GM21737 (cell line): ENCODE data around the gene MED1.
A peak's percentile ranks its signal among the peaks of the same experiment; 100 is the strongest.
"Not testable (repeated sequence)": the region's sequence is repeated elsewhere in the genome, so short reads cannot be mapped to it uniquely, and the experiment has no call there.

Source experiments
- ATAC-seq: cut with Tn5 transposase; IDR thresholded peaks from one replicate; pipeline ENCODE4 v1.9.1; 2021; ENCODE audit warnings: mild to moderate bottlenecking, moderate library complexity; ENCODE audit not compliant: unreplicated experiment

Gene MED1, protein sequence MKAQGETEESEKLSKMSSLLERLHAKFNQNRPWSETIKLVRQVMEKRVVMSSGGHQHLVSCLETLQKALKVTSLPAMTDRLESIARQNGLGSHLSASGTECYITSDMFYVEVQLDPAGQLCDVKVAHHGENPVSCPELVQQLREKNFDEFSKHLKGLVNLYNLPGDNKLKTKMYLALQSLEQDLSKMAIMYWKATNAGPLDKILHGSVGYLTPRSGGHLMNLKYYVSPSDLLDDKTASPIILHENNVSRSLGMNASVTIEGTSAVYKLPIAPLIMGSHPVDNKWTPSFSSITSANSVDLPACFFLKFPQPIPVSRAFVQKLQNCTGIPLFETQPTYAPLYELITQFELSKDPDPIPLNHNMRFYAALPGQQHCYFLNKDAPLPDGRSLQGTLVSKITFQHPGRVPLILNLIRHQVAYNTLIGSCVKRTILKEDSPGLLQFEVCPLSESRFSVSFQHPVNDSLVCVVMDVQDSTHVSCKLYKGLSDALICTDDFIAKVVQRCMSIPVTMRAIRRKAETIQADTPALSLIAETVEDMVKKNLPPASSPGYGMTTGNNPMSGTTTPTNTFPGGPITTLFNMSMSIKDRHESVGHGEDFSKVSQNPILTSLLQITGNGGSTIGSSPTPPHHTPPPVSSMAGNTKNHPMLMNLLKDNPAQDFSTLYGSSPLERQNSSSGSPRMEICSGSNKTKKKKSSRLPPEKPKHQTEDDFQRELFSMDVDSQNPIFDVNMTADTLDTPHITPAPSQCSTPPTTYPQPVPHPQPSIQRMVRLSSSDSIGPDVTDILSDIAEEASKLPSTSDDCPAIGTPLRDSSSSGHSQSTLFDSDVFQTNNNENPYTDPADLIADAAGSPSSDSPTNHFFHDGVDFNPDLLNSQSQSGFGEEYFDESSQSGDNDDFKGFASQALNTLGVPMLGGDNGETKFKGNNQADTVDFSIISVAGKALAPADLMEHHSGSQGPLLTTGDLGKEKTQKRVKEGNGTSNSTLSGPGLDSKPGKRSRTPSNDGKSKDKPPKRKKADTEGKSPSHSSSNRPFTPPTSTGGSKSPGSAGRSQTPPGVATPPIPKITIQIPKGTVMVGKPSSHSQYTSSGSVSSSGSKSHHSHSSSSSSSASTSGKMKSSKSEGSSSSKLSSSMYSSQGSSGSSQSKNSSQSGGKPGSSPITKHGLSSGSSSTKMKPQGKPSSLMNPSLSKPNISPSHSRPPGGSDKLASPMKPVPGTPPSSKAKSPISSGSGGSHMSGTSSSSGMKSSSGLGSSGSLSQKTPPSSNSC (N-terminal part only)

DNA sequence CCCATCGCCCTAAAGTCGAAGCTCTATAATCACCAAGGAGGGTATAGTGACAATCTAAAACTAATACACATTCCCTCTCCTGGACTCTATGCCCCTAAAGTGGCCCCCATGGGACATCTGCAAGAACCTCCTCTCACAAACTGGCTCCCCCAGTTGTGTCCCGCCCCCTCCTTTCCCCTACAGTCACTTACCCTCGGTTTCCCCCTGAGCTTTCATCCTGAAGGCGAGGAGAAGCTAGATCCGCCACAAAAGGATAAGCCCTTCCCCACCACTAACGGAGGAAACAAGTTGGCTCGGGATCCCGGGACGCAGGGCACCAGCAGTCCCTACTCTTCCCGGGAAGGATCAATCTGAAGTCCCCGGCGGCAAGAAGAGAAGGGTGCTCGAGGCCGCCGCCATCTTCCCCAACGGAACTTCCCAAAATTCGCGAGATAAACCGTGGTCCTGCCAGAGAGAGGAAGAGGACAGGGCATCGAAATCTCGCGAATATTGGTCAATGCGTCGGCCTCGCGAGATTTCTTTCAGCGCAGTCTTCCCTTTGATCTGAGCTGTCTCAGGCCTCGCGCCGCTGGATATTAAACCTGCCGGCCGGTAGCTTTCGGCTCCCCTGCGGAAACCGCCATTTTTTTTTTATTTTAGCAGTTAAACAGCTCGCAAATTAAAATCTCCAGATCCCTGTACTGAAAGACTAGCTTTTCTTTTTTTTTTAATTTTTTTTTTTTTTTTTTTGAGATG is at the start of gene MED1:
MED1 (minus strand) TSS at position 417 of the 735 bp plus-strand sequence; CDS start at position 216, 201 bp downstream.
- ATAC-seq: peak; percentile 89

DNA sequence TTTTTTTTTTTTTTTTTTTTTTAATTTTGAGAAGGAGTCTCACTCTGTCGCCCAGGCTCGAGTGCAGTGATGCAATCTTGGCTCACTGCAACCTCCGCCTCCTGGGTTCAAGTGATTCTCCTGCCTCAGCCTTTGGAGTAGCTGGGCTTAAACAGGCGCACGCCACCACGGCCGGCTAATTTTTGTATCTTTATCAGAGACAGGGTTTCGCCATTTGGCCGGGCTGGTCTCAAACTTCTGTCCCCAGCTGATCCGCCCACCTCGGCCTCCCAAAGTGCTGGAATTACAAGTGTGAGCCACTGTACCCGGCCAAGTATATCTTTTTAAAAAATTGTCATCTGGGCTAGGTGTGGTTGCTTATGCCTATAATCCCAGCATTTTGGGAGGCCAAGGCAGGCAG is 45.9 kb upstream of the MED1 start:
- ATAC-seq: not testable (repeated sequence)

DNA sequence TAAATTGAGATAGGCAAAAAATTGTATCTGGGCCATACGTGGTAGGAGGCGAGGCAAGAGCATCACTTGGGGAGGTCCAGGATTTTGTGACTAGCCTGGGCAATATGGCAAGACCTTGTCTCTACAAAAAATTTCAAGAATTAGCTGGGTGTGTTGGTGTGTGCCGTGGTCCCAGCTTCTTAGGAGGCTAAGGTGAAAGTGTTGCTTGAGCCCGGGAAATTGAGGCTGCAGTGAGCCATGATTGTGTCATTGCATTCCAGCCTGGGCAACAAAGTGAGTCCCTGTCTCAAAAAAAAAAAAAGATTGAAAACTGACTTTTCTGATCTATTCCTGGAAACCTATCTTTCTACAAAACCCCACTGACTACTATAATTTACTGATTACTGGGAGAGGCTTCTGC is 36.9 kb upstream of the MED1 start:
- no peak for ATAC-seq

DNA sequence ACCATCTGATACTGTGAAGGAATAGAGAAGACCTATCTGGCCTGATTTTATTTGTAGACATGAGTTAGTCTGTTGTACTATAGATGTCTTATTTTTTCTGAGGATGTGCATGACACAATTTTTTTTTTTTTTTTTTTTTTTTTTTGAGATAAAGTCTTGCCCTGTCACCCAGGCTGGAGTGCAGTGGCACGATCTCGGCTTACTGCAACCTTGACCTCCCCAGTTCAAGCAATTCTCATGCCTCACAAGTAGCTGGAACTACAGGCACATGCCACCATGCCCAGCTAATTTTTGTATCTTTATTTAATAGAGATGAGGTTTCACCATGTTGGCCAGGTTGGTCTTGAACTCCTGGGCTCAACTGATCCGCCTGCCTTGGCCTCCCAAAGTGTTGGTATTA is 36.4 kb upstream of the MED1 start:
- not testable (repeated sequence) for ATAC-seq

DNA sequence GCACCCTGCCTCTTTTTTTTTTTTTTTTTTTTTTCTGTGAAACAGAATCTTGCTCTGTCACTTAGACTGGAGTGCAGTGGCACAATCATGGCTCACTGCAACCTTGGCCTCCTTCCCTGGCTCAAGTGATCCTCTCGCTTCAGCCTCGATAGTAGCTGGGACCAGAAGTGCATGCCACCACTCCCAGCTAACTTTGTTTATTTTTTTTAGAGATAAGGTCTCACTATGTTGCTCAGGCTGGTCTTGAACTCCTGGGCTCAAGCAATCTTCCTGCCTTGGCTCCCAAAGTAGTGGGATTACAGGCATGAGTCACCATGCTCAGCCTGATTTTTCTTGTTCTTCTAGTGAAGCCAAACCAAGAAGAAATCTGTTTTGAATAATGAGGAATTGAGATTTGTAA is 35.2 kb upstream of the MED1 start:
- ATAC-seq: no peak

DNA sequence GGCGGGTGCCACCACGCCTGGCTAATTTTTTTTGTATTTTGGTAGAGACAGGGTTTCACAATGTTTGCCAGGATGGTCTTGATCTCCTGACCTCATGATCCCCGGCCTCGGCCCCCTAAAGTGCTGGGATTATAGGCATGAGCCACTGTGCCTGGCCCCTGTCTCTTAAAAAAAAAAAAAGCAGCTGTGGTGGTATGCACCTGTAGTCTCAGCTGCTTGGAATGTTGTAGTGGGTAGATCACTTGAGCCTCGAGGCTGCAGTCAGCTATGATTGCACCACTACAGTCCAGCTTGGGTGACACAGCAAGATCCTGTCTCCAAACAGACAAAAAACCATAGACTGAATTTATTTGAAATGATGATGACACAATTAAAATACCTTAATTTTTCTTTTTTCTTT is 34.5 kb upstream of the MED1 start:
- no peak for ATAC-seq

DNA sequence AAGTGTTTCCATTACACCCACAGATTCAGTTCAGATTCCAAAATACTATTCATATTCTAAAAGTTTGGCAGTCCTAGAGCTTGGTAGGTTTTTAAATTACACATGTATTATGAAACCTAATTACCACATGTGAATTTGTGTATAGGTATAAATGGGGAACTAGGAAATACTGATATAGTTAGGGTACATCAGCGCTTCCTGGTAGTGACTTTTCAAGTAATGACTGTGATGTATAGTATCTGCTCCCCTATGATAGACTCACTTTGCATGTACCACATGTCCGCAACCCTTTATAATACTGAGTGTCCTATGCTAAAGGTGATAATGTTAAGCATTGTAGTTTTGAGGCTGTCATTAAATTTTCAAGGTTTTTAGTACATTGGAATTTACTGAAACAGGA is 33.1 kb upstream of the MED1 start:
- peak; percentile 64 for ATAC-seq

DNA sequence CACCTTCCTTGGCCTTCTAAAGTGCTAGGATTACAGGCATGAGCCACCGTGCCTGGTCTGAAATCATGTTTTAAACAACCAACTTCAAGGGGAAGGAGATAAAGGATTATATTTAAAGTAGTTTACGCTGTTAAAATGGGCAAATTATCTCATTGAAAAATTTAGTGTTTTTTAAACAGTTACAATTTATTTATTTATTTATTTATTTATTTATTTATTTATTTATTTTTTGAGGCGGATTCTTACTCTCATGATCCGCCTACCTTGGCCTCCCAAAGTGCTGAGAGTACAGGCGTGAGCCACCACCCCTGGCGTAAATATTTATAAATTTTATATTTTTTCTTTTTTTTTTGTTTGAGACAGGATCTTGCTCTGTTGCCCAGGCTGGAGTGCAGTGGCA is 32.4 kb upstream of the MED1 start:
- no peak for ATAC-seq

DNA sequence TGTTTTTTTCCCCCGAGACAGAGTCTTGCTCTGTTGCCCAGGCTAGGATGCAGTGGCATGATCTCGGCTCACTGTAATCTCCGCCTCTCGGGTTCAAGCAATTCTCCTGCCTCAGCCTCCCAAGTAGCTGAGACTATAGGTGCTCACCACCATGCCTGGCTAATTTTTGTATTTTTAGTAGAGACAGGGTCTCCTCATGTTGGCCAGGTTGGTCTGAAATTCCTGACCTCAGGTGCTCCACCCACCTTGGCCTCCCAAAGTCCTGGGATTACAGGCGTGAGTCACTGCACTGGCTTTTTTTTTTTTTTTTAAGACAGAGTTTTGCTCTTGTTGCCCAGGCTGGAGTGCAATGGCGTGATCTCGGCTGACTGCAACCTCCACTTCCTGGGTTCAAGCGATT is 28.6 kb upstream of the MED1 start:
- ATAC-seq: not testable (repeated sequence)

DNA sequence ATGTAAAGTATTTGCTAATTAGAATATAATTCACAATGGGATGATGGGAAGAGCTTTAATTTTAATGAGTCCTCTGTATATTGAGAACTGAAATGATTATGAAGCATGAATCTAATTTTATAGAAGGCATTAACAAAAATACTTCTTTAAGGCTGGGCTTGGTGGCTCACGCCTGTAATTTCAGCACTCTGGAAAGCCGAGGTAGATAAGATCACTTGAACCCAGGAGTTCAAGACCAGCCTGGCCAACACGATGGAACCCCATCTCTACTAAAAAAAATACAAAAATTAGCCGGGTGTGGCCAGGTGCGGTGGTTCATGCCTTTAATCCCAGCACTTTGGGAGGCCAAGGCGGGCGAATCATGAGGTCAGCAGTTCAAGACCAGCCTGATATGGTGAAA is 22.2 kb upstream of the MED1 start:
- no peak for ATAC-seq

DNA sequence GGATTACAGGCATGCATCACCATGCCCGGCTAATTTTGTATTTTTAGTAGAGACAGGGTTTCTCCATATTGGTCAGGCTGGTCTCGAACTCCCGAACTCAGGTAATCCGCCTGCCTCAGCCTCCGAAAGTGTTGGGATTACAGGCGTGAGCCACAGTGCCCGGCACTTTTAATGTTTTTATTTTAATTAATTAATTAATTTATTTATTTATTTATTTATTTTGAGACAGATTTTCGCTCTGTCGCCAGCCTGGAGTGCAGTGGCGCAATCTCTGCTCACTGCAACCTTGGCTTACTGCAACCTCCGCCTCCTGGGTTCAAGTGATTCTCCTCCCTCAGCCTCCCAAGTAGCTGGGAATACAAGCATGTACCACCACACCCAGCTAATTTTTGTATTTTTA is 17.5 kb upstream of the MED1 start:
- not testable (repeated sequence) for ATAC-seq

DNA sequence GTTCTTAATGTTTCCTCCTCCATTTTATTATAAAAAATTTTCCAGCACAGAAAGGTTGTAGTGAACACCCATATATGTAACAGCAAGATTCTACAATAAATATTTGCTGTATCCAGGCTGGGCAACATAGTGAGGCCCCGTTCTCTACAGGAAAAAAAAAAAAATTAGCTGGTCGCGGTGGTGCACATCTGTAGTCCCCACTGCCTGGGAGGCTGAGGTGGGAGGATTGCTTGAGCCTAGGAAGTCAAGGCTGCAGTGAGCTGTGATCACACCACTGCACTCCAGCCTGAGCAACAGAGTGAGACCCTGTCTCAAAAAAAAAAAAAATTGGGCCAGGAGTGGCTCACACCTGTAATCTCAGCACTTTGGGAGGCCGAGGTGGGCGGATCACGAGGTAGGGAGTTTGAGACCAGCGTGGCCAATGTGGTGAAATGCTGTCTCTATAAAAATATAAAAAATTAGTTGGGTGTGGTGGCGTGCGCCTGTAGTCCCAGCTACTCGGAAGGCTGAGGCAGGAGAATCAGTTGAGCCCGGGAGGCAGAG is 13.6 kb upstream of the MED1 start:
- not testable (repeated sequence) for ATAC-seq

DNA sequence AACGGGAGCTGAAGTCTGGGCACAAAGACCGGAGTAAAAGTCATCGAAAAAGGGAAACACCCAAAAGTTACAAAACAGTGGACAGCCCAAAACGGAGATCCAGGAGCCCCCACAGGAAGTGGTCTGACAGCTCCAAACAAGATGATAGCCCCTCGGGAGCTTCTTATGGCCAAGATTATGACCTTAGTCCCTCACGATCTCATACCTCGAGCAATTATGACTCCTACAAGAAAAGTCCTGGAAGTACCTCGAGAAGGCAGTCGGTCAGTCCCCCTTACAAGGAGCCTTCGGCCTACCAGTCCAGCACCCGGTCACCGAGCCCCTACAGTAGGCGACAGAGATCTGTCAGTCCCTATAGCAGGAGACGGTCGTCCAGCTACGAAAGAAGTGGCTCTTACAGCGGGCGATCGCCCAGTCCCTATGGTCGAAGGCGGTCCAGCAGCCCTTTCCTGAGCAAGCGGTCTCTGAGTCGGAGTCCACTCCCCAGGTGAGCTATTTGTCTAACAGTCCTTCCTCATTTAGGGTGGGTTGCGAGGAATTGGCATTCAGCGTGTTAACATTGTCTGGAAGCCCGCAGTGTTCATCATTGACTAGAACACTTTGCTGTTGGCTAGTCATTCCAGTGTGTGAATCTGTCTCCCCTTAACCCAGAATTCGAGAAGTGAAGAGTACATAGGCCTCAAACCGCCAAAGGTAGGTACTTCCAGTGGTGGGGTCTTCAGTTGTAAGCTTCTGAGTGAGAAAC is 11.7 kb upstream of the MED1 start:
- ATAC-seq: no peak

DNA sequence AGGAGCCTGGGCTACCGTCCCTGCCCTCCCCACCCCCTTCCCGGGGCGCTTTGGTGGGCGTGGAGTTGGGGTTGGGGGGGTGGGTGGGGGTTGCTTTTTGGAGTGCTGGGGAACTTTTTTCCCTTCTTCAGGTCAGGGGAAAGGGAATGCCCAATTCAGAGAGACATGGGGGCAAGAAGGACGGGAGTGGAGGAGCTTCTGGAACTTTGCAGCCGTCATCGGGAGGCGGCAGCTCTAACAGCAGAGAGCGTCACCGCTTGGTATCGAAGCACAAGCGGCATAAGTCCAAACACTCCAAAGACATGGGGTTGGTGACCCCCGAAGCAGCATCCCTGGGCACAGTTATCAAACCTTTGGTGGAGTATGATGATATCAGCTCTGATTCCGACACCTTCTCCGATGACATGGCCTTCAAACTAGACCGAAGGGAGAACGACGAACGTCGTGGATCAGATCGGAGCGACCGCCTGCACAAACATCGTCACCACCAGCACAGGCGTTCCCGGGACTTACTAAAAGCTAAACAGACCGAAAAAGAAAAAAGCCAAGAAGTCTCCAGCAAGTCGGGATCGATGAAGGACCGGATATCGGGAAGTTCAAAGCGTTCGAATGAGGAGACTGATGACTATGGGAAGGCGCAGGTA is 11.0 kb upstream of the MED1 start:
- ATAC-seq: peak; percentile 2

DNA sequence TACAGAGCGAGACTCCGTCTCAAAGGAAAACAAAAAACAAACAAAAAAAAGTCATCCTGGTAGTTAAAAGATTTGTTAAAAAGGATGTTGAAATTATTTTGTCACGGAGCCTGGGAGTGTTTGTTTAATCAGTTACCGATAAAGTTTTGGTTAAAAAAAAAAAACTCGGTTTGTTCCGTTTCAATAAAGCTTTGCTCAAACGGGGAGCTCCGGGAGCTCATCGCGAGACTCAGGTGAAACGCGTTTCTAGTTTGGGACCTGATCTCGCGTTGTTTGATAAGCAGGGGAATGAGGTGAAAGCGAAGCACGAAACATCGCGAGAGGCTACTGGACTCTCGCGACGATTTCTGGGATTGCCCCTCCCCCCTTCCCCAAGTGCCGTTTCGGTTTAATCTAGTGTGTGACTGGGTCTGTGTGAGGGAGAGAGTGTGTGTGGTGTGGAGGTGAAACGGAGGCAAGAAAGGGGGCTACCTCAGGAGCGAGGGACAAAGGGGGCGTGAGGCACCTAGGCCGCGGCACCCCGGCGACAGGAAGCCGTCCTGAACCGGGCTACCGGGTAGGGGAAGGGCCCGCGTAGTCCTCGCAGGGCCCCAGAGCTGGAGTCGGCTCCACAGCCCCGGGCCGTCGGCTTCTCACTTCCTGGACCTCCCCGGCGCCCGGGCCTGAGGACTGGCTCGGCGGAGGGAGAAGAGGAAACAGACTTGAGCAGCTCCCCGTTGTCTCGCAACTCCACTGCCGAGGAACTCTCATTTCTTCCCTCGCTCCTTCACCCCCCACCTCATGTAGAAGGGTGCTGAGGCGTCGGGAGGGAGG is 10.3 kb upstream of the MED1 start, which contains the start of gene CDK12:
CDK12 (plus strand) TSS at position 374 of the 813 bp plus-strand sequence. CDS start 586 bp downstream, outside the sequence.
- peak; percentile 65 for ATAC-seq

DNA sequence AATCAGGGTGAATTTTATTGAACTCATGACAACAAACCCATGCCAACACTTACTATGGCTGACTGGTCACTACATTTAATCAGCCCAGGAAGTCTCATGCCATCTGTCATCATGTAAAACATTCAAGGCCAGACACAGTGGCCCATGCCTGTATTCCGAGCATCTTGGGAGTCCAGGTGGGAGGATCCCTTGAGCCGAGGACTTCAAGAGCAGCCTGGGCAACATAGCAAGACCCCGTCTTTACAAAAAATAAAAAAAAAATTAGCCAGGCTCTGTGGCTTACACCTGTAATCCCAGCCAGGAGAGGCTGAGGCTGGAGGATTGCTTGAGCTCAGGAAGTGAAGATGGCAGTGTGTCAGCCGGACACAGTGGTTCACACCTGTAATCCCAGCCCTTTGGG is 4.9 kb upstream of the MED1 start:
- no peak for ATAC-seq

DNA sequence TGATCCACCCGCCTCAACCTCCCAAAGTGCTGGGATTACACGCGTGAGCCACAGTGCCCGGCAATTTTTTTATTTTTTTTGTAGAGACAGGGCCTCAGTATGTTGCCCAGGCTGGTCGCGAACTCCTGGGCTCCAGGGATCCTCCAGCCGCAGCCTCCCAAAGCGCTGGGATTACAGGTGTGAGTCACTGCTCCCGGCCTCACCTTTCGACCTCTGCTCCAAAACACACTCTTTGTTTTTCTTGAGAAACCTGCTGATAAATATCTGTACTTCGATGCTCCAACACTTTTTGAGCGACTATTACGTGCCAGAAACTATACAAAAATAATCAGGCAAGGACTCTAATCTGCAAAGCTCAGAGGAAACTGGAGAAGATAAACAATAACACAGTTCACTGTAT is 1.0 kb downstream of the MED1 start:
- no peak for ATAC-seq

DNA sequence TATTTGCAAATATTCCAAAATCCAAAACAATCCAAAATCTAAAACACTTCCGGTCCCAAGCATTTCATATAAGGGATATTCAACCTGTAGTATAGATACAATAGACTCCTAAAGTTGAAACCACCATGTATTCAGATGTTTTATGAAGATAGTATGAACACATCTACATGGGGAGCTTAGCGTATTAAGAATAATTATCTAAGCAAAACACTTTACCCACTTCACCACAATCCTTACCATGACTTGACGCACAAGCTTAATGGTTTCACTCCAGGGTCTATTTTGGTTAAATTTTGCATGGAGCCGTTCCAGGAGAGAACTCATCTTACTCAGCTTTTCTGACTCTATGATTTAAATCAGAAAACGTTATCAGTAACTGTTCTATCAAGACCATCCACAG is 3.5 kb downstream of the MED1 start:
- ATAC-seq: no peak
